T follicular helper cell (primary cell): ENCODE results near the gene SLC6A17.

Source experiments
- DNase-seq: peaks from one replicate; pipeline ENCODE4 v3.0.0-alpha.2; 2020; ENCODE audit warnings: low read depth

The SLC6A17 gene

GRCh38 chr1:110242062-110242461 lies 91.8 kb downstream of the SLC6A17 start:
- no peak for DNase-seq

DNA sequence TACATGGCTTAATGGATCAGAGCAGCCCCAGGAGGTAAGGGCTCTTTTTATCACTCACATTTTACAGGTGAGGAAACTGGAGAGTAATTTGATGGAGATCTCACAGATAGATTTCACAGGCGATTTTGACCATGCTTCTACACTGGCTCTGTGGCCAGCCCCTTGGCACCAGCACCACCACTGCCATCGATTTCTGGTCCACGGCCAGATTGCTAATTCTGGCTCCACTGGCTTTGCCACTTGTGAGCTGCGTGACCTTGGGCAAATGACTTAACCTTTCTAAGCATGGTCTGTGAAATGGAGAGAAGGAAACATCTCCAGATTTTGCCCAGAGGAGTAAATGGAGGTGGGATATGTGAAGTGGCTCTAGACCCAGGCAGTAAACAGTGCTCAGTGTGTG lies 92.4 kb downstream of the SLC6A17 start:
- no peak for DNase-seq

DNA sequence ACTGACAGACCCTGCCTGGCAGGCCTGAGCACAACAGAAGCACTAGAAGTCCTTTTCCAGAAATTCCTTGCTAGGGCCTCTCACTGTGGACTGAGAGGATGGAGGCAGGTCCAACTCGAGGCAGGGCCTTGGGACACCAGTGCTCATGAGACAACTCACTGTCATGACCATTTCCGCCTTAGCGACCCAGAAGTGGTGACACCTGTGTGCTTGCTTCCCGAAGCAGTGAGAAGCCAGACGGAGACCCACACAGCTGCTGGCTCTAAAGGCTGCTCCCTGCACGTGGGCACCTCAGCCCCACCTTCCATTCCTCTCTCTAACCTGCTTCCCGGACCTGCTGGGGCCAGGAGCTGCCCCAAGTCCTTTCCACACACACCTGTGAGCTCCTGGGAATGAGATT lies 92.9 kb downstream of the SLC6A17 start:
- DNase-seq: no peak

- DNase-seq: no peak
Observed at GRCh38 chr1:110243574-110243973, 93.3 kb downstream of the SLC6A17 start.

DNA sequence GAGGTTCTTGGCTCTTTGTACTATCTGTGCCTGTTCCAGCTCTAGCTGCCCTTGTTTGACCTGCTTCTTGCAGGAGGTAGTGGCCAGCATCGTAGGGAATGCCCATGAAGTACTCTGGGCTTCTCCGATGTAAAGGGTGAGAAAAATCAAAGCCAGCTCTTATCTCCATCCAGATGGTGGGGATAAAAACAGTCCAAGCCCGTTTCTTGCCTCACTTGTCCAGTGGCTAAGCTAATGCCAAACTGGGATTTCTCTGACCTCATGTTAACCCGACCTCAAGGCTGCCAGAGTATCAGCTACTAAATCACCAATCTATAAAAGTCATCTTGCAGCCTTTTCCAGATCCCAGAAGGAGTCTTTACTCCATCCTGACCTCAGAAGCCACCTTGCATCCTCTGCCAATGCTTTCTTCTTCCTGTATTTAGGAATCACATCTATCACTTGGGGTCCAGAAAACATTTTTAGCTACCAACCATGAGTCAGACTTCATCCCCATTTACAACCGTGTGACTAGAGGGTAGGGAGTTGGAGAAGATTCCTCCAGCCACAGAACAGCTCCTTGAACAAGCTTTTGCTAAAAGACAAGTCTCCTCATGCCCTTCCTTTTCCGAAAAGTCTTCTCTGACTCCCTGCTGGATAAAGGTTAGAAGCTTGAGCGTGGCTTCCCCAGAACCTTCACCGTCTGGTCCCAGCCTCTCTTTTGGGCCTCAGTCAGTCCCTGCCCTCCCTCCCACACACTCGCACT lies 95.8 kb downstream of the SLC6A17 start:
- DNase-seq: no peak

GRCh38 chr1:110248746-110249145 lies 98.5 kb downstream of the SLC6A17 start:
- no peak for DNase-seq

DNA sequence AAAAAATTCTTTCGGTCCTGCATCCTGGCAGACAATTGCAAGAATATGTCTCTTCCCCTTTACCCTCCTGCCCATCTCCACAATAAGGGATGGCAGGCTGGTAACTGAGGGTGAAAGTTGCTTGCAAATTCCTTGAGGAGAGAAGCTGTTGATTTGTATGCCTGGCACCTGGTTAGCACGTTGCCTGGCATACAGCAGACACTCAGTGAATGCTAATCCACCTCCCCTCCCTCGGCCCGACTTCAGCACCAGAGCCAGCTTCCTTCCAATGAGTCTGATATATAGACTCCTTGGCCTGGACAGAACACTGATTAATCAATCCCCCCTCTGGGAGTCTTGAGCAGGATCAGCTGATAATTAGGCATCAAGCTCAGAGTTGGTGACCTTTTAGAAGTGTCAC lies 99.0 kb downstream of the SLC6A17 start:
- DNase-seq: no peak

DNA sequence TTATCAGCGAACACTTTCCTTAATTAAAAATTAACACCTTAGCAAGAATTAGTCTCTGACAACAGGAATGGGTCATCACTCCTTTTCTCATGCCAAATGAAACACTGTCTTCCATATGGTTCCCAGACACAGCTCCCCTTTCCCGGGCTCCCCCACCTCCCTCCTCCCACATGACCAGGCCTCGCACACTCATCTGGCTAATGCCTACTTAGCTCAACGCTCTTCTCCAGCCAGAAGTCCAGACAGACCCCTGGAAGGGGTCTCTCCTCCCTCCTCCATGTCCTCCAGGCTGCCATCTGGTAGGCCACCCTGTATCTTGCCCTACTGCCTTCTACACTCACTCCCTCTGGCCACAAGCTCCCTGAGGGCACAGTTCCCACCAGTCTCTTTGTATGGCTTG lies 99.7 kb downstream of the SLC6A17 start:
- no peak for DNase-seq

DNA sequence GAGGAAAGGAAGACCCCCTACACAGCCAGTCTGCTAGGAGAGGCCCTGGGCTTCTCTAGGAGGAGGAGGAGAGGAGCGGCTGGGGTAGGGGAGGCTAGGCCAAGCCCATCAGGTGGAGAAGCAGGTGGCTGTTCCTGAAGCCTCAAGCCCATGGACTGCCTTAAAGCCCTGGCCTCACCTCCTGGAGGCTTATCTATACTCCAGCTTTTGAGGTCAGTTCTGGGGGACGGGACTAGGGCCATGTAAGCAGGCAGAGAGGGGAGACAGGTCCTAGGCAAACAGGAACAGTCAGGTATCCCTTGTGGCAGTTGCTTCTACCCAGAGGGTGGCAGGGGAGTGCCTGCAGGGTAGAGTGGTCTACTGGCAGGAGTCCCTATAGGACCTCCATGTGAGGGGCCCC lies 100.5 kb downstream of the SLC6A17 start:
- no peak for DNase-seq
